Brain microvascular endothelial cell (primary cell): ENCODE results near the gene DOCK4.

Experiments
- DNase-seq: peaks from one replicate; pipeline ENCODE4 v3.0.0-alpha.2; 2020
- H3K27ac ChIP-seq: fragments of 250-450 bp; sonication (Bioruptor Pico); 2 replicates; pipeline ENCODE4 v1.5.1; 2020; ENCODE audit warnings: mild to moderate bottlenecking, moderate library complexity
- H3K27me3 ChIP-seq: fragments of 250-450 bp; sonication (Bioruptor Pico); replicated peaks from 2 replicates; pipeline ENCODE4 v1.5.1; 2020; ENCODE audit warnings: mild to moderate bottlenecking
- H3K36me3 ChIP-seq: fragments of 250-450 bp; sonication (Bioruptor Pico); replicated peaks from 2 replicates; pipeline ENCODE4 v1.5.1; 2020; ENCODE audit warnings: mild to moderate bottlenecking
- H3K4me3 ChIP-seq: 2 replicates; pipeline ENCODE4 v1.5.1; 2011; ENCODE audit warnings: low read depth, mild to moderate bottlenecking, control low read depth, low read length, moderate library complexity
- CTCF ChIP-seq: IDR thresholded peaks from 2 replicates; pipeline ENCODE4 v1.5.1; 2011; ENCODE audit warnings: low read depth, mild to moderate bottlenecking, moderate library complexity, low read length, control low read depth, inconsistent platforms; ENCODE audit errors: missing control alignments
- in situ Hi-C: cut with HindIII; loops from 2 replicates; pipeline ENCODE4 v1.10.0; 2017; ENCODE audit warnings: low sequenced_read_pairs, low pct_ligation_motif_present

DOCK4 gene

GRCh38 chr7:111852081-111852480 is 354.1 kb downstream of the DOCK4 start:
- no peaks in the 10 kb centered on the region for H3K27me3 ChIP-seq
- H3K36me3 ChIP-seq: no peaks in the 10 kb centered on the region
- no peak overlapping the region for H3K4me3 ChIP-seq
- in situ Hi-C loops: no loop called here
- no peak for TF ChIP-seq CTCF
- DNase-seq: no peak
- H3K27ac ChIP-seq: no peak overlapping the region

DNA sequence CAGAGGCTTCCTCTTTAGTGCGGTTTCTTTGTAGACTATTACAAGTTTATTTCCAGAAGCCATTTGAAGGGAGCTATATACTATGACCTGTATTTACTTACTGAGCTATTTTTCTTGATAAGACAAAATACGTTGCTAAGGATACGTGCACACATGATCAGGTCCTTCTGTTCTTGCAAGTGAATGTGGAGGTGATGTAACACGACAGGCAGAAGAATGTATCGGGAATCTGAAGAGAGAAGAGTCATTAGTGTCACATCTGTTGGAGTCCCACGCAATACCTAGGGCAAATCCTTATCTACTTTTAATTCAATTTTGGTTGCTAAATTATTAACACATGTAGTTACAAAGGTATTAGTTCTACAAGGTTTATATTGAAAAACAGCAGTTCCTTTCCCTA is 359.3 kb downstream of the DOCK4 start:
- no peak for TF ChIP-seq CTCF

DNA sequence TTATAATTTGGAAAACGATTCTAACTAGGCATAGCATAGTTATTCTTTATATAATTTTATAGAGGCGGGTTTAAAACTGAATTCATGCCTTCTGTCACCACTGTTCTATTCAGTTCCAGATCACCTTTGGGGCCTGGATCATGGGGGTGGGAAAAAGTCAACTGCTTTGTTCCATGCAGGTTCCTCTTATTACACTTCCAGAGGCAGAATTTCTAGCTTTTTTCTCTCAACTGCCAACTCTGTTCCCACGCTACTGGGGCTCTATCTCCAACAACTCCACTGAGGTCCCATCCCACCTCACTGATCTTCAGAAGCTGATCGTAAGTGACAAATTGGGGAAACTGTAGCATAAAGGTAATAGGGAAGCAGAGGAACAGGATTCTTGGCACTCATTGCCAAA is 360.3 kb downstream of the DOCK4 start:
- no peak for DNase-seq
- in situ Hi-C loops: no loop called here
- no peaks in the 10 kb centered on the region for H3K36me3 ChIP-seq
- H3K27ac ChIP-seq: no peak overlapping the region
- no peak overlapping the region for H3K4me3 ChIP-seq
- no peaks in the 10 kb centered on the region for H3K27me3 ChIP-seq
- no peak for TF ChIP-seq CTCF

More for the DNA sequence above, 359.3 kb downstream of the DOCK4 start:
- in situ Hi-C loops: no loop called here
- Histone ChIP-seq H3K27ac (no peak overlapping the region), H3K4me3 (no peak overlapping the region), H3K36me3 (no peaks in the 10 kb centered on the region), H3K27me3 (no peaks in the 10 kb centered on the region)
- DNase-seq: no peak

DNA sequence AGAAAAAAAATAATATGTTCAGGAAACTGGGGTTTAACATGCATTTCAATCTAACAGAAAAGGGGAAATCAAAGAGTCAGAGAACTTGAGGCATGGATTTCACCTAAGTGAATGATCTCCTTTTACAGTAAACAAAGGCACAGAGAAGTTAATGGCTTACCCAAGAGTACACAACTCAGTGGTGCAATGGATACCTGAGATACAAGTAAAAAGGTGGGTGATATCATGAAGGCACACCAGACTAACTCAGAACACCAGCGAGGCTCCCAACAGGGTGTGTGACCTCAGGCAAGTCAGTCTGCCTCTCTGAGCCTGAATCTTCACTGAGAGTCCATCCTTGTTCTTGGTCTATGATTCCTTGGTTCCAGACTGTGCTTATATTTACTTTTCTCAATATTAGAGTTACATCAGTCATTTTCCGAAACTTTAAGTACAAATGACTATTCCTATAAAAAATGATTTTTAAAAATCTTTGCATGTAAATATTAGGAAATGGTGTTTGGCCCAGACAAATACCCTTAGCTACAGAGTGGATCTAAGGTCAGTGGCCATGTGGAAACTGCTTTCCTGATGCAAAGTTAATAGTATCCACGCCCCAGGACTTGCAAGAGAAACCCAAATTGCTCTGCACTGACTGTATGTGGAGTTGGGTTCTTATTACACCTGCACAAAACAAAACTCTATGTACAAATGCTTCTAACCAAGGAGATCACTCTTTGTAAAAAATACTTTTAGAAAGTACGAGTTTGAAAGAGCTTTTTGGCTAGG is 361.1 kb downstream of the DOCK4 start:
- no peak overlapping the region for H3K4me3 ChIP-seq
- no peaks in the 10 kb centered on the region for H3K27me3 ChIP-seq
- no peaks in the 10 kb centered on the region for H3K36me3 ChIP-seq
- no peak for DNase-seq
- no peak overlapping the region for H3K27ac ChIP-seq
- TF ChIP-seq CTCF: no peak
- in situ Hi-C loops: no loop called here

GRCh38 chr7:111842491-111842890 is 363.7 kb downstream of the DOCK4 start:
- in situ Hi-C loops: no loop called here
- TF ChIP-seq CTCF: no peak
- H3K4me3 ChIP-seq: no peak overlapping the region
- no peaks in the 10 kb centered on the region for H3K27me3 ChIP-seq
- no peak overlapping the region for H3K27ac ChIP-seq
- no peaks in the 10 kb centered on the region for H3K36me3 ChIP-seq
- no peak for DNase-seq
